HepG2 (cell line): ENCODE measurements around the gene OR6C2. TPM values are rescaled to one million over a fixed set of nuclear protein-coding genes. Genes with fewer than 3 reads are reported as not detected.
A peak's percentile ranks its signal among the peaks of the same experiment; 100 is the strongest.

ENCODE experiments used
- ADNP ChIP-seq: sonication (generic); formaldehyde crosslinking; IDR thresholded peaks from 2 replicates; pipeline ENCODE4 v1.4.0; 2020; ENCODE audit warnings: missing genetic modification reagents
- CHCHD3 ChIP-seq: sonication (generic); formaldehyde crosslinking; IDR thresholded peaks from 2 replicates; pipeline ENCODE4 v1.8.0; 2022; ENCODE audit warnings: mild to moderate bottlenecking, missing genetic modification reagents, moderate library complexity
- FOXA3 ChIP-seq: IDR thresholded peaks from 2 replicates; pipeline ENCODE4 v1.6.1; 2016; ENCODE audit warnings: missing genetic modification reagents, missing compliant biosample characterization
- FOXK2 ChIP-seq: fragments of 450-650 bp; IDR thresholded peaks from 2 replicates; pipeline ENCODE4 v1.6.1; 2016
- GABPA ChIP-seq, 2 experiments: IDR thresholded peaks; 2 replicates each; pipeline ENCODE4 v1.6.1; 2011 to 2016; ENCODE audit warnings: low read depth in 2 of 2, low read length in 1 of 2, missing biosample characterization in 1 of 2, missing genetic modification characterization in 1 of 2
- MAFF ChIP-seq: IDR thresholded peaks from 2 replicates; pipeline ENCODE4 v1.6.1; 2011; ENCODE audit warnings: low read depth, low read length, improper control_type of control experiment
- MXD3 ChIP-seq: IDR thresholded peaks from 2 replicates; pipeline ENCODE4 v1.6.1; 2016; ENCODE audit warnings: mild to moderate bottlenecking, missing biosample characterization, missing genetic modification reagents
- NFIB ChIP-seq: sonication (generic); formaldehyde crosslinking; IDR thresholded peaks from 2 replicates; pipeline ENCODE4 v1.9.0; 2021; ENCODE audit warnings: missing genetic modification reagents, mild to moderate bottlenecking, borderline replicate concordance
- SNRNP70 ChIP-seq: fragments of 200-400 bp; formaldehyde crosslinking; IDR thresholded peaks from 2 replicates; pipeline ENCODE4 v1.6.1; 2017; ENCODE audit warnings: mild to moderate bottlenecking, low read depth, low read length, moderate library complexity
- TAF15 ChIP-seq: fragments of 200-400 bp; formaldehyde crosslinking; IDR thresholded peaks from one replicate; pipeline ENCODE4 v1.6.1; 2018; ENCODE audit warnings: mild to moderate bottlenecking, low read depth, low read length; ENCODE audit not compliant: poor library complexity, severe bottlenecking
- ZFP37 ChIP-seq: sonication (generic); formaldehyde crosslinking; IDR thresholded peaks from 2 replicates; pipeline ENCODE4 v1.4.0; 2020; ENCODE audit warnings: missing genetic modification reagents, borderline replicate concordance
- ZFX ChIP-seq: sonication (generic); formaldehyde crosslinking; IDR thresholded peaks from 2 replicates; pipeline ENCODE4 v1.4.0; 2020; ENCODE audit warnings: mild to moderate bottlenecking, low read depth, missing genetic modification reagents, moderate library complexity
- ZNF136 ChIP-seq: sonication (generic); formaldehyde crosslinking; IDR thresholded peaks from 2 replicates; pipeline ENCODE4 v1.8.1; 2022; ENCODE audit warnings: low read depth, mild to moderate bottlenecking, moderate library complexity, missing genetic modification reagents
- ZNF30 ChIP-seq: sonication (generic); formaldehyde crosslinking; IDR thresholded peaks from 2 replicates; pipeline ENCODE4 v1.5.0; 2020; ENCODE audit warnings: mild to moderate bottlenecking, missing genetic modification reagents
- ZNF367 ChIP-seq: sonication (generic); formaldehyde crosslinking; IDR thresholded peaks from 2 replicates; pipeline ENCODE4 v1.4.0; 2020; ENCODE audit warnings: missing genetic modification reagents, borderline replicate concordance
- ZNF382 ChIP-seq: sonication (generic); formaldehyde crosslinking; IDR thresholded peaks from 2 replicates; pipeline ENCODE4 v1.5.0; 2020; ENCODE audit warnings: missing genetic modification reagents, mild to moderate bottlenecking, borderline replicate concordance
- ZNF512B ChIP-seq: sonication (generic); formaldehyde crosslinking; IDR thresholded peaks from 2 replicates; pipeline ENCODE4 v1.5.1; 2020; ENCODE audit warnings: missing genetic modification reagents, mild to moderate bottlenecking, borderline replicate concordance
- ZNF549 ChIP-seq: sonication (generic); formaldehyde crosslinking; IDR thresholded peaks from 2 replicates; pipeline ENCODE4 v1.5.0; 2020; ENCODE audit warnings: missing genetic modification reagents
- ZNF709 ChIP-seq: sonication (generic); formaldehyde crosslinking; IDR thresholded peaks from 2 replicates; pipeline ENCODE4 v1.5.0; 2020; ENCODE audit warnings: mild to moderate bottlenecking, missing genetic modification reagents
- polyA plus RNA-seq, 8 experiments: library from polyadenylated mRNA; depleted of rRNA in 3 of 8; stranded (reverse) in 7 of 8; unstranded in 1 of 8; fragments of >200 nt; fragmentation: Illumina TruSeq in 4 of 8; extraction: Trizol in 4 of 8; gene quantifications; 2 replicates each; pipeline versions ENCODE4 v1.2.1 to v1.2.3, GENCODE V29; 2011 to 2016; ENCODE audit warnings: low read depth in 4 of 8, missing spikeins in 1 of 8, mixed read lengths in 1 of 8; ENCODE audit not compliant: insufficient read depth in 1 of 8
- total RNA-seq, 5 experiments: library from RNA; depleted of rRNA; stranded (reverse); fragments of >200 nt; fragmentation: Illumina TruSeq; extraction: Trizol; gene quantifications; 2 replicates each; pipeline ENCODE4 v1.2.3, GENCODE V29; 2016; ENCODE audit warnings: low read depth in 1 of 5
- TF ChIP-seq, protein P1 (sequence below): sonication (generic); formaldehyde crosslinking; IDR thresholded peaks from 2 replicates; pipeline ENCODE4 v1.5.0; 2020; ENCODE audit warnings: missing genetic modification reagents
- TF ChIP-seq, protein P2 (sequence below): sonication (generic); formaldehyde crosslinking; IDR thresholded peaks from 2 replicates; pipeline ENCODE4 v1.8.0; 2022; ENCODE audit warnings: missing genetic modification reagents, mild to moderate bottlenecking, borderline replicate concordance
- TF ChIP-seq, protein P3 (sequence below): sonication (generic); formaldehyde crosslinking; IDR thresholded peaks from 2 replicates; pipeline ENCODE4 v1.4.0; 2020; ENCODE audit warnings: missing genetic modification reagents

The OR6C2 gene
- total and polyA plus RNA-seq, 2 of the 13 experiments (the other 11 are each of a cell fraction or from before 2014, with no cell fraction given) = not detected

GRCh38 chr12:55499810-55500252 is 56.0 kb downstream of the OR6C2 start (continued):
- TF ChIP-seq ZNF512B (CRISPR knock-in tag) (no peak), ZFX (CRISPR knock-in tag) (no peak), ZNF709 (CRISPR knock-in tag) (no peak), FOXK2 (no peak), ZNF367 (CRISPR knock-in tag) (no peak), ZFP37 (CRISPR knock-in tag) (no peak), ZNF382 (no peak), CHCHD3 (CRISPR knock-in tag) (no peak), GABPA (IDR thresholded peaks at IDR 0.05; ENCODE audit: low read depth, low read length) (no peak), GABPA (CRISPR knock-in tag; IDR thresholded peaks at IDR 0.05; ENCODE audit: low read depth) (no peak), ZNF136 (peak; percentile 56; the same call in 1 of the 2 replicates), FOXA3 (CRISPR knock-in tag) (peak; percentile 82), SNRNP70 (no peak), NFIB (CRISPR knock-in tag) (no peak), MXD3 (CRISPR knock-in tag) (no peak), TAF15 (no peak), ADNP (no peak), MAFF (peak; percentile 23; the same call in 1 of the 2 replicates), ZNF549 (CRISPR knock-in tag) (no peak), ZNF30 (CRISPR knock-in tag) (no peak)
- TF ChIP-seq, protein P1, sequence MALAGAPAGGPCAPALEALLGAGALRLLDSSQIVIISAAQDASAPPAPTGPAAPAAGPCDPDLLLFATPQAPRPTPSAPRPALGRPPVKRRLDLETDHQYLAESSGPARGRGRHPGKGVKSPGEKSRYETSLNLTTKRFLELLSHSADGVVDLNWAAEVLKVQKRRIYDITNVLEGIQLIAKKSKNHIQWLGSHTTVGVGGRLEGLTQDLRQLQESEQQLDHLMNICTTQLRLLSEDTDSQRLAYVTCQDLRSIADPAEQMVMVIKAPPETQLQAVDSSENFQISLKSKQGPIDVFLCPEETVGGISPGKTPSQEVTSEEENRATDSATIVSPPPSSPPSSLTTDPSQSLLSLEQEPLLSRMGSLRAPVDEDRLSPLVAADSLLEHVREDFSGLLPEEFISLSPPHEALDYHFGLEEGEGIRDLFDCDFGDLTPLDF (CRISPR knock-in tag) = no peak
- TF ChIP-seq, protein P2, sequence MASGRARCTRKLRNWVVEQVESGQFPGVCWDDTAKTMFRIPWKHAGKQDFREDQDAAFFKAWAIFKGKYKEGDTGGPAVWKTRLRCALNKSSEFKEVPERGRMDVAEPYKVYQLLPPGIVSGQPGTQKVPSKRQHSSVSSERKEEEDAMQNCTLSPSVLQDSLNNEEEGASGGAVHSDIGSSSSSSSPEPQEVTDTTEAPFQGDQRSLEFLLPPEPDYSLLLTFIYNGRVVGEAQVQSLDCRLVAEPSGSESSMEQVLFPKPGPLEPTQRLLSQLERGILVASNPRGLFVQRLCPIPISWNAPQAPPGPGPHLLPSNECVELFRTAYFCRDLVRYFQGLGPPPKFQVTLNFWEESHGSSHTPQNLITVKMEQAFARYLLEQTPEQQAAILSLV (CRISPR knock-in tag) = no peak
- TF ChIP-seq, protein P3, sequence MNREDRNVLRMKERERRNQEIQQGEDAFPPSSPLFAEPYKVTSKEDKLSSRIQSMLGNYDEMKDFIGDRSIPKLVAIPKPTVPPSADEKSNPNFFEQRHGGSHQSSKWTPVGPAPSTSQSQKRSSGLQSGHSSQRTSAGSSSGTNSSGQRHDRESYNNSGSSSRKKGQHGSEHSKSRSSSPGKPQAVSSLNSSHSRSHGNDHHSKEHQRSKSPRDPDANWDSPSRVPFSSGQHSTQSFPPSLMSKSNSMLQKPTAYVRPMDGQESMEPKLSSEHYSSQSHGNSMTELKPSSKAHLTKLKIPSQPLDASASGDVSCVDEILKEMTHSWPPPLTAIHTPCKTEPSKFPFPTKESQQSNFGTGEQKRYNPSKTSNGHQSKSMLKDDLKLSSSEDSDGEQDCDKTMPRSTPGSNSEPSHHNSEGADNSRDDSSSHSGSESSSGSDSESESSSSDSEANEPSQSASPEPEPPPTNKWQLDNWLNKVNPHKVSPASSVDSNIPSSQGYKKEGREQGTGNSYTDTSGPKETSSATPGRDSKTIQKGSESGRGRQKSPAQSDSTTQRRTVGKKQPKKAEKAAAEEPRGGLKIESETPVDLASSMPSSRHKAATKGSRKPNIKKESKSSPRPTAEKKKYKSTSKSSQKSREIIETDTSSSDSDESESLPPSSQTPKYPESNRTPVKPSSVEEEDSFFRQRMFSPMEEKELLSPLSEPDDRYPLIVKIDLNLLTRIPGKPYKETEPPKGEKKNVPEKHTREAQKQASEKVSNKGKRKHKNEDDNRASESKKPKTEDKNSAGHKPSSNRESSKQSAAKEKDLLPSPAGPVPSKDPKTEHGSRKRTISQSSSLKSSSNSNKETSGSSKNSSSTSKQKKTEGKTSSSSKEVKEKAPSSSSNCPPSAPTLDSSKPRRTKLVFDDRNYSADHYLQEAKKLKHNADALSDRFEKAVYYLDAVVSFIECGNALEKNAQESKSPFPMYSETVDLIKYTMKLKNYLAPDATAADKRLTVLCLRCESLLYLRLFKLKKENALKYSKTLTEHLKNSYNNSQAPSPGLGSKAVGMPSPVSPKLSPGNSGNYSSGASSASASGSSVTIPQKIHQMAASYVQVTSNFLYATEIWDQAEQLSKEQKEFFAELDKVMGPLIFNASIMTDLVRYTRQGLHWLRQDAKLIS (CRISPR knock-in tag) = no peak
